ENCODE data around the gene WDPCP.

DNA sequence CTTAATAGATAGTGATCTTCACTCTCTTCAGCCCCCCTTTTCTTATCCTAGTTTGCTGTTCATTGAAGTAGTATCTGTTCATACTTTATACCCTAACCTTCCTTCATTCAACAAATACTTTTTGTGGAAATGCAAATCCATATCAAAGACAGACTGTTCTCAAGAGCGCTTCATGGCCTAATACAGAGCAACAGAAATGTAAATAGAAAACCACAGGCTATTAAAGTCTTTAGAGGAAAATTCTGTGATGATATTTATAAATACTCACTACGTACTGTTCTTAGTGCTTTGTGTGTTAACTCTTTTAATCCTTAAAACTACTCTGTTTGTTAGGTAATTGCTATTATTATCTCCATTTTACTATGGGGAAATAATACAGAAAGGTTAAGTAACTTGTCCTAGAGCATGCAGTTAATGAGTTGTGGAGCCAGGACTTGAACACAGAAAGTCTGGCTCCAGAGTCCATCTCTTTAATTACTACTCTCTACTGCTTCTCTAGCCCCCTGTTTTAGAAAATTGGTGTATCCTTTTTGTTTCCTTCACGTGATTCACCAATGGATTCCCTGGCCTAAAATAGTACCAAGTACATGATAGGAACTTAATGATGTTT lies 3.4 kb upstream of the WDPCP start:
- TF ChIP-seq CTCF (IDR thresholded peaks at IDR 0.05; ENCODE audit: low read depth, low read length, poor library complexity, severe bottlenecking) (no peak), EZH2phosphoT487 (IDR thresholded peaks at IDR 0.05; ENCODE audit: borderline replicate concordance, low read length) (no peak)
